H1 (cell line): ENCODE measurements around the gene NMUR1. TPM values are rescaled to one million over a fixed set of nuclear protein-coding genes. Genes with fewer than 3 reads are reported as not detected.

ENCODE experiments used
- BCL11A ChIP-seq, 2 experiments: IDR thresholded peaks; one replicate each; pipeline ENCODE4 v1.6.1; 2011; ENCODE audit warnings: low read depth in 2 of 2, low read length in 2 of 2, mild to moderate bottlenecking in 2 of 2
- MAFK ChIP-seq: IDR thresholded peaks from 2 replicates; pipeline ENCODE4 v1.6.1; 2012; ENCODE audit warnings: low read depth, mild to moderate bottlenecking, improper control_type of control experiment, low read length
- polyA plus RNA-seq, 7 experiments: library from polyadenylated mRNA; depleted of rRNA in 3 of 7; stranded (reverse) in 5 of 7; unstranded in 2 of 7; fragments of >200 nt in 5 of 7; fragments of 200-250 nt in 2 of 7; gene quantifications; 1 replicate in 5 of 7; 2 replicates in 1 of 7; 4 replicates in 1 of 7; pipeline versions ENCODE4 v1.2.1 to v1.2.3, GENCODE V29; 2011 to 2013; ENCODE audit warnings: missing spikeins in 2 of 7, mixed read lengths in 2 of 7
- total RNA-seq: library from RNA; stranded (reverse); fragmentation: NEBNext Ultra II Directional; extraction: Animal tissue kit (Norgen Biotek cat#: 25700); gene quantifications from 2 replicates; pipeline ENCODE4 v1.2.1, GENCODE V29; 2021

The NMUR1 gene
- total and polyA plus RNA-seq, 2 of the 8 experiments (the other 6 are each of a cell fraction or from before 2014, with no cell fraction given) = 0.56 to 1.5 TPM

GRCh38 chr2:231567159-231567558 lies 36.9 kb upstream of the NMUR1 start (continued):
- TF ChIP-seq MAFK = no peak
- TF ChIP-seq BCL11A (IDR thresholded peaks at IDR 0.05; ENCODE audit: low read depth in 2 of 2, low read length in 2 of 2) = no peak
